Measurements from ENCODE around the gene CBY2. TPM values are rescaled to one million over a fixed set of nuclear protein-coding genes. Genes with fewer than 3 reads are reported as not detected.

CBY2 gene
- total RNA-seq, 1 experiment from 2014 or later: not detected

GRCh38 chr13:45711951-45712350, 9.8 kb downstream of the CBY2 start:
- no peaks in the 10 kb centered on the region for H3K9me2 ChIP-seq (ENCODE audit: insufficient read depth)
- no peaks in the 10 kb centered on the region for H3K79me2 ChIP-seq (ENCODE audit: insufficient read depth, low read length)
- BruUV-seq (replicated peaks): no TSS peak
- ChIA-PET POLR2A (no interaction called here), CTCF (no interaction called here), RAD21 (ENCODE audit: low non-redundant PET in 1 of 2, low total read pairs in 2 of 2, uncharacterized antibody in 2 of 2, unreplicated experiment in 2 of 2) (no interaction called here)
- H3K27me3 ChIP-seq (ENCODE audit: insufficient read depth, low read length): peaks cover 25% of the 10 kb centered on the region
- ATAC-seq: no peak
- H3K4me3 ChIP-seq (replicated peaks in 1 of 2; ENCODE audit: low read depth in 1 of 2, low read length in 2 of 2): no peak overlapping the region
- H3K4me2 ChIP-seq (ENCODE audit: low read length): no peak overlapping the region
- no peaks in the 10 kb centered on the region for H4K20me1 ChIP-seq (ENCODE audit: insufficient read depth)
- TF ChIP-seq POLR2AphosphoS5 (IDR thresholded peaks at IDR 0.05; ENCODE audit: low read depth, low read length): no peak
- TF ChIP-seq ZBTB33 (IDR thresholded peaks at IDR 0.05; ENCODE audit: extremely low read depth, insufficient replicate concordance, low read length): no peak
- no peak for TF ChIP-seq CBX3 (IDR thresholded peaks at IDR 0.05; ENCODE audit: low read depth)
- no peak for TF ChIP-seq POLR2A (IDR thresholded peaks at IDR 0.05; ENCODE audit: borderline replicate concordance, extremely low read depth, insufficient read depth, insufficient read length)
- TF ChIP-seq TCF7L2 (IDR thresholded peaks at IDR 0.05; ENCODE audit: borderline replicate concordance, extremely low read depth, insufficient read depth, insufficient read length): no peak
- TF ChIP-seq RAD21 (IDR thresholded peaks at IDR 0.05; ENCODE audit: low read depth): no peak
- TF ChIP-seq SP1 (IDR thresholded peaks at IDR 0.05; ENCODE audit: low read depth): no peak
- TF ChIP-seq ZNF274 (IDR thresholded peaks at IDR 0.05; ENCODE audit: low read depth, low read length): no peak
- TF ChIP-seq ATF3 (IDR thresholded peaks at IDR 0.05): no peak
- no peak for TF ChIP-seq ZFX (IDR thresholded peaks at IDR 0.05)
- TF ChIP-seq SRF (IDR thresholded peaks at IDR 0.05; ENCODE audit: low read depth): no peak
- TF ChIP-seq ELF1 (IDR thresholded peaks at IDR 0.05; ENCODE audit: borderline replicate concordance, low read depth): no peak
- TF ChIP-seq SIN3A (IDR thresholded peaks at IDR 0.05; ENCODE audit: low read depth): no peak
- intact Hi-C loops (cut with micrococcal nuclease): no loop called here
- no peaks in the 10 kb centered on the region for H3K36me3 ChIP-seq (ENCODE audit: control insufficient read depth in 1 of 2, insufficient read depth in 2 of 2, low read length in 2 of 2)
- H2AFZ ChIP-seq (ENCODE audit: low read depth, low read length, poor library complexity, severe bottlenecking): no peak overlapping the region
- no peak overlapping the region for H3K9ac ChIP-seq (ENCODE audit: low read length)
- no peak overlapping the region for H3K27ac ChIP-seq (ENCODE audit: low read depth, low read length)
- no peaks in the 10 kb centered on the region for H3K9me3 ChIP-seq (ENCODE audit: control insufficient read depth in 1 of 2, insufficient read depth in 1 of 2, low read depth in 1 of 2, low read length in 2 of 2)
- no peak for DNase-seq (ENCODE audit: low read depth, low spot score)
- H3K4me1 ChIP-seq (ENCODE audit: control insufficient read depth in 1 of 2, insufficient read depth in 2 of 2, low read length in 2 of 2): no peaks in the 10 kb centered on the region

Measured in HCT116 (cell line).